ENCODE data around the gene INS. TPM values are rescaled to one million over a fixed set of nuclear protein-coding genes. Genes with fewer than 3 reads are reported as not detected.

INS gene
- total and polyA plus RNA-seq, 2 of the 13 experiments (the other 11 are each of a cell fraction or from before 2014, with no cell fraction given), result not detected

- TF ChIP-seq, protein P1, sequence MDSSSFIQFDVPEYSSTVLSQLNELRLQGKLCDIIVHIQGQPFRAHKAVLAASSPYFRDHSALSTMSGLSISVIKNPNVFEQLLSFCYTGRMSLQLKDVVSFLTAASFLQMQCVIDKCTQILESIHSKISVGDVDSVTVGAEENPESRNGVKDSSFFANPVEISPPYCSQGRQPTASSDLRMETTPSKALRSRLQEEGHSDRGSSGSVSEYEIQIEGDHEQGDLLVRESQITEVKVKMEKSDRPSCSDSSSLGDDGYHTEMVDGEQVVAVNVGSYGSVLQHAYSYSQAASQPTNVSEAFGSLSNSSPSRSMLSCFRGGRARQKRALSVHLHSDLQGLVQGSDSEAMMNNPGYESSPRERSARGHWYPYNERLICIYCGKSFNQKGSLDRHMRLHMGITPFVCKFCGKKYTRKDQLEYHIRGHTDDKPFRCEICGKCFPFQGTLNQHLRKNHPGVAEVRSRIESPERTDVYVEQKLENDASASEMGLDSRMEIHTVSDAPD (CRISPR knock-in tag; IDR thresholded peaks at IDR 0.05), result no peak
- TF ChIP-seq SMC3 (IDR thresholded peaks at IDR 0.05; ENCODE audit: low read length), result no peak
- TF ChIP-seq ZNF205 (CRISPR knock-in tag; IDR thresholded peaks at IDR 0.05), result no peak
- no peak; the same call in 1 of the 2 replicates for TF ChIP-seq THAP8 (CRISPR knock-in tag; IDR thresholded peaks at IDR 0.05; ENCODE audit: borderline replicate concordance)
- TF ChIP-seq ZNF326 (CRISPR knock-in tag; IDR thresholded peaks at IDR 0.05; ENCODE audit: borderline replicate concordance), result no peak
- no peak for TF ChIP-seq TCF12 (IDR thresholded peaks at IDR 0.05)
- TF ChIP-seq TCF12 (CRISPR knock-in tag; IDR thresholded peaks at IDR 0.05), result no peak
- TF ChIP-seq SYNCRIP (IDR thresholded peaks at IDR 0.05; ENCODE audit: insufficient read depth, low read depth, low read length), result no peak
- no peak for TF ChIP-seq ZNF605 (CRISPR knock-in tag; IDR thresholded peaks at IDR 0.05)
- no peak for TF ChIP-seq ERF (CRISPR knock-in tag; IDR thresholded peaks at IDR 0.05)
- peak; percentile 14; the same call in 1 of the 2 replicates for TF ChIP-seq TMF1 (CRISPR knock-in tag; IDR thresholded peaks at IDR 0.05; ENCODE audit: low read depth)
- TF ChIP-seq ZNF329 (CRISPR knock-in tag; IDR thresholded peaks at IDR 0.05; ENCODE audit: low read depth), result no peak; the same call in 1 of the 2 replicates
- TF ChIP-seq NFAT5 (CRISPR knock-in tag; IDR thresholded peaks at IDR 0.05), result no peak
- 0 out of 2 replicates have a peak, but pooled peaks have one; percentile 3 for TF ChIP-seq WIZ (CRISPR knock-in tag; IDR thresholded peaks at IDR 0.05)
- 0 out of 2 replicates have a peak, but pooled peaks have one; percentile 1 for TF ChIP-seq YEATS2 (CRISPR knock-in tag; IDR thresholded peaks at IDR 0.05; ENCODE audit: borderline replicate concordance)
- peak; percentile 38; the same call in 1 of the 2 replicates for TF ChIP-seq JUND (CRISPR knock-in tag; IDR thresholded peaks at IDR 0.05)
- peak; percentile 64; the same call in 1 of the 2 replicates for TF ChIP-seq ZNF780A (CRISPR knock-in tag; IDR thresholded peaks at IDR 0.05)
- no peak for TF ChIP-seq TP53 (CRISPR knock-in tag; conservative IDR thresholded peaks at IDR 0.05)
- no peak for TF ChIP-seq RXRA (CRISPR knock-in tag; IDR thresholded peaks at IDR 0.05)
- 0 out of 2 replicates have a peak, but pooled peaks have one; percentile 70 for TF ChIP-seq HOXA9 (CRISPR knock-in tag; IDR thresholded peaks at IDR 0.05; ENCODE audit: borderline replicate concordance)
- TF ChIP-seq ZNF547 (CRISPR knock-in tag; IDR thresholded peaks at IDR 0.05), result peak; percentile 72; the same call in 1 of the 2 replicates
Measured at GRCh38 chr11:2131371-2132236, 29.4 kb downstream of the INS start (continued).

All from HepG2 (cell line).